IMR-90 (cell line): ENCODE measurements around the gene HSPA12A. TPM values are rescaled to one million over a fixed set of nuclear protein-coding genes. Genes with fewer than 3 reads are reported as not detected.

Experiments used
- ATAC-seq: fragments of 200-7000 bp; cut with Tn5 transposase; 2 replicates; pipeline ENCODE4 v1.9.1; 2020; ENCODE audit warnings: low read depth, mild to moderate bottlenecking, moderate library complexity
- BruUV-seq: library from RNA; stranded (reverse); fragments of 400-500 nt; replicated peaks from 2 replicates; lab custom pipeline; 2021; lab: Mats Ljungman, UMichigan
- CTCF ChIA-PET: fragments of 300-600 bp; formaldehyde crosslinking; extraction: SDS; loops from one replicate; lab custom pipeline; 2021; ENCODE audit warnings: antibody characterized with exemption; lab: Yijun Ruan, JAX
- POLR2A ChIA-PET: fragments of 300-600 bp; sonication (Branson Sonifier 250); formaldehyde crosslinking; loops from one replicate; lab custom pipeline; 2022; ENCODE audit warnings: antibody characterized with exemption; ENCODE audit not compliant: unreplicated experiment; lab: Charles Lee
- DNase-seq: peaks from one replicate; pipeline ENCODE4 v3.0.0; 2013
- H2AFZ ChIP-seq: replicated peaks from 2 replicates; pipeline ENCODE3; 2013; ENCODE audit warnings: low read length, mild to moderate bottlenecking; ENCODE audit not compliant: poor library complexity
- H2AK5ac ChIP-seq: 2 replicates; pipeline ENCODE4 v1.6.1; 2013; ENCODE audit warnings: low read depth, low read length, inconsistent platforms
- H2AK9ac ChIP-seq: replicated peaks from 2 replicates; pipeline ENCODE3; 2013; ENCODE audit warnings: mild to moderate bottlenecking, low read depth, low read length, moderate library complexity; ENCODE audit not compliant: poor library complexity
- H2BK120ac ChIP-seq: 2 replicates; pipeline ENCODE4 v1.6.1; 2013; ENCODE audit warnings: low read depth, low read length, inconsistent platforms
- H2BK15ac ChIP-seq: 3 replicates; pipeline ENCODE4 v1.6.1; 2013; ENCODE audit warnings: low read depth, low read length, inconsistent platforms
- H2BK20ac ChIP-seq: 2 replicates; pipeline ENCODE4 v1.6.1; 2013; ENCODE audit warnings: low read depth, mild to moderate bottlenecking, inconsistent platforms, low read length, moderate library complexity
- H2BK5ac ChIP-seq: 2 replicates; pipeline ENCODE4 v1.6.1; 2013; ENCODE audit warnings: mild to moderate bottlenecking, low read depth, low read length, inconsistent platforms; ENCODE audit not compliant: poor library complexity, severe bottlenecking
- H3K14ac ChIP-seq: replicated peaks from 2 replicates; pipeline ENCODE4 v1.6.1; 2013; ENCODE audit warnings: low read depth, low read length, inconsistent platforms
- H3K18ac ChIP-seq: 2 replicates; pipeline ENCODE4 v1.6.1; 2013; ENCODE audit warnings: low read depth, low read length, control low read depth
- H3K23ac ChIP-seq: 2 replicates; pipeline ENCODE4 v1.6.1; 2013; ENCODE audit warnings: low read depth, low read length, inconsistent platforms
- H3K27ac ChIP-seq: 2 replicates; pipeline ENCODE4 v1.5.1; 2013; ENCODE audit warnings: mild to moderate bottlenecking, control low read depth, low read length; ENCODE audit not compliant: insufficient read depth
- H3K27me3 ChIP-seq: 2 replicates; pipeline ENCODE4 v1.6.1; 2013; ENCODE audit warnings: low read length; ENCODE audit not compliant: control insufficient read depth, insufficient read depth
- H3K36me3 ChIP-seq: 2 replicates; pipeline ENCODE4 v1.6.1; 2013; ENCODE audit warnings: low read length, mixed read lengths; ENCODE audit not compliant: control insufficient read depth, insufficient read depth
- H3K4ac ChIP-seq: 2 replicates; pipeline ENCODE4 v1.6.1; 2013; ENCODE audit warnings: low read depth, low read length, inconsistent platforms
- H3K4me1 ChIP-seq: 2 replicates; pipeline ENCODE4 v1.6.1; 2013; ENCODE audit warnings: low read length, mixed read lengths; ENCODE audit not compliant: control insufficient read depth, insufficient read depth
- H3K4me2 ChIP-seq: 2 replicates; pipeline ENCODE4 v1.6.1; 2013; ENCODE audit warnings: low read depth, mild to moderate bottlenecking, control low read depth, low read length, moderate library complexity
- H3K4me3 ChIP-seq: 2 replicates; pipeline ENCODE4 v1.5.1; 2013; ENCODE audit warnings: low read depth, mild to moderate bottlenecking, control low read depth, low read length, moderate library complexity; ENCODE audit not compliant: insufficient read depth
- H3K56ac ChIP-seq: 2 replicates; pipeline ENCODE4 v1.6.1; 2013; ENCODE audit warnings: low read length, inconsistent platforms; ENCODE audit not compliant: insufficient read depth; ENCODE audit errors: extremely low read depth
- H3K79me1 ChIP-seq, 2 experiments: 2 replicates each; pipeline ENCODE4 v1.6.1; 2013; ENCODE audit warnings: low read length in 2 of 2, inconsistent platforms in 1 of 2, low read depth in 1 of 2
- H3K9ac ChIP-seq: 2 replicates; pipeline ENCODE4 v1.6.1; 2013; ENCODE audit warnings: low read depth, low read length, control low read depth
- H3K9me1 ChIP-seq: 2 replicates; pipeline ENCODE4 v1.6.1; 2013; ENCODE audit warnings: low read length, inconsistent platforms; ENCODE audit not compliant: insufficient read depth
- H3K9me3 ChIP-seq: 2 replicates; pipeline ENCODE4 v1.6.1; 2013; ENCODE audit warnings: low read length; ENCODE audit not compliant: control insufficient read depth, insufficient read depth
- H4K20me1 ChIP-seq: 2 replicates; pipeline ENCODE4 v1.6.1; 2013; ENCODE audit warnings: low read length, inconsistent platforms; ENCODE audit not compliant: insufficient read depth
- H4K5ac ChIP-seq: 2 replicates; pipeline ENCODE4 v1.6.1; 2013; ENCODE audit warnings: mild to moderate bottlenecking, low read depth, low read length, control low read depth
- H4K8ac ChIP-seq, 2 experiments: 2 replicates each; pipeline ENCODE4 v1.6.1; 2013; ENCODE audit warnings: low read depth in 2 of 2, low read length in 2 of 2, control low read depth in 1 of 2, inconsistent platforms in 1 of 2
- H4K91ac ChIP-seq: 2 replicates; pipeline ENCODE4 v1.6.1; 2013; ENCODE audit warnings: low read depth, low read length, inconsistent platforms; ENCODE audit not compliant: insufficient read depth
- CTCF ChIP-seq: conservative IDR thresholded peaks from 2 replicates; pipeline ENCODE4 v1.5.1; 2012; ENCODE audit warnings: mild to moderate bottlenecking, low read depth, low read length, improper control_type of control experiment
- ELK1 ChIP-seq: fragments of 150-350 bp; IDR thresholded peaks from 2 replicates; pipeline ENCODE4 v1.6.1; 2016; ENCODE audit warnings: low read depth, mild to moderate bottlenecking, low read length, moderate library complexity, borderline replicate concordance
- MAZ ChIP-seq: IDR thresholded peaks from 2 replicates; pipeline ENCODE4 v1.6.1; 2012; ENCODE audit warnings: low read depth, mild to moderate bottlenecking, low read length, improper control_type of control experiment, moderate library complexity, borderline replicate concordance
- RCOR1 ChIP-seq: IDR thresholded peaks from 2 replicates; pipeline ENCODE4 v1.6.1; 2012; ENCODE audit warnings: mild to moderate bottlenecking, low read length, improper control_type of control experiment; ENCODE audit not compliant: insufficient replicate concordance
- WGBS, 2 experiments: methylation state at CpG; one replicate each; pipeline versions ENCODE4 v1.1.5 to v1.1.7; 2013; ENCODE audit warnings: missing lambda C conversion rate in 2 of 2; ENCODE audit not compliant: insufficient read length in 1 of 2; ENCODE audit errors: extremely low coverage in 2 of 2; 5-methylcytosine and 5-hydroxymethylcytosine counted together
- dilution Hi-C: fragments of 300-500 bp; cut with HindIII; formaldehyde crosslinking; loops from one replicate; pipeline ENCODE4 v1.14.3; 2018; ENCODE audit warnings: low sequenced_read_pairs; ENCODE audit not compliant: unreplicated experiment
- in situ Hi-C: fragments of 300-500 bp; cut with MboI; formaldehyde crosslinking; loops from 3 replicates; pipeline ENCODE4 v1.14.3; 2019; ENCODE audit warnings: low sequenced_read_pairs, inconsistent platforms, mixed read lengths
- intact Hi-C: fragments of 100-400 bp; cut with micrococcal nuclease; formaldehyde crosslinking; loops from 2 replicates; pipeline ENCODE4 v1.10.0; 2022
- polyA plus RNA-seq, 3 experiments: library from polyadenylated mRNA; depleted of rRNA; stranded (reverse); fragments of >200 nt; gene quantifications; 2 replicates each; pipeline ENCODE4 v1.2.3, GENCODE V29; 2012; ENCODE audit warnings: low replicate concordance in 1 of 3
- total RNA-seq: library from RNA; depleted of rRNA; stranded (reverse); fragments of >200 nt; gene quantifications from 2 replicates; pipeline ENCODE4 v1.2.3, GENCODE V29; 2012

Gene HSPA12A
- total and polyA plus RNA-seq, 2 of the 4 experiments (the other 2 are of a cell fraction) = 16.1 to 16.7 TPM

GRCh38 chr10:116763440-116763839 is 21.1 kb upstream of the HSPA12A start:
- no peaks in the 10 kb centered on the region for H4K20me1 ChIP-seq
- H3K14ac ChIP-seq = no peak overlapping the region
- ChIA-PET POLR2A (no interaction called here), CTCF (no interaction called here)
- no peak overlapping the region for H3K27ac ChIP-seq
- no peak for ATAC-seq
- WGBS, 2 experiments = 100% methylated on average over 2 of the region's 2 CpGs; no CpG with 5 or more reads in 1 of the 2 experiments
- no peaks in the 10 kb centered on the region for H3K9me1 ChIP-seq
- no peak overlapping the region for H3K4me2 ChIP-seq
- no peaks in the 10 kb centered on the region for H3K79me1 ChIP-seq
- H3K27me3 ChIP-seq = no peaks in the 10 kb centered on the region
- H4K8ac ChIP-seq = no peak overlapping the region
- intact Hi-C loops = no loop called here
- no peaks in the 10 kb centered on the region for H3K36me3 ChIP-seq
- no peak overlapping the region for H3K4me3 ChIP-seq
- no peak overlapping the region for H3K23ac ChIP-seq
- no peak overlapping the region for H3K56ac ChIP-seq
- no peaks in the 10 kb centered on the region for H3K9me3 ChIP-seq
- no peak overlapping the region for H2AK9ac ChIP-seq
- H2BK20ac ChIP-seq = no peak overlapping the region
- no peak overlapping the region for H4K5ac ChIP-seq
- no peak overlapping the region for H2BK120ac ChIP-seq
- H3K4ac ChIP-seq = no peak overlapping the region
- H2AK5ac ChIP-seq = no peak overlapping the region
- DNase-seq = no peak
- H3K9ac ChIP-seq = no peak overlapping the region
- H3K18ac ChIP-seq = no peak overlapping the region
- in situ Hi-C loops = no loop called here
- TF ChIP-seq CTCF (no peak), ELK1 (no peak), MAZ (no peak), RCOR1 (no peak)
- no peak overlapping the region for H2AFZ ChIP-seq
- H2BK5ac ChIP-seq = no peak overlapping the region
- H4K91ac ChIP-seq = no peak overlapping the region
- peaks cover 8% of the 10 kb centered on the region for H3K4me1 ChIP-seq
- dilution Hi-C loops = no loop called here
- H2BK15ac ChIP-seq = no peak overlapping the region
- no TSS peak for BruUV-seq
